HCT116 (cell line): Measurements from ENCODE around the gene IQCH. TPM values are rescaled to one million over a fixed set of nuclear protein-coding genes. Genes with fewer than 3 reads are reported as not detected.

ENCODE experiments used
- ATAC-seq: fragments of 200-7000 bp; cut with Tn5 transposase; 2 replicates; pipeline ENCODE4 v1.9.1; 2020; ENCODE audit warnings: mild to moderate bottlenecking, moderate library complexity
- BruUV-seq: library from RNA; stranded (reverse); fragments of 400-500 nt; replicated peaks from 2 replicates; lab custom pipeline; 2021; lab: Mats Ljungman, UMichigan
- CTCF ChIA-PET: fragments of 300-600 bp; sonication (Branson Sonifier 250); formaldehyde crosslinking; loops from one replicate; lab custom pipeline; 2021; ENCODE audit warnings: antibody characterized with exemption; lab: Charles Lee
- POLR2A ChIA-PET: fragments of 300-600, 350-600 bp; sonication (Branson Sonifier 250); formaldehyde crosslinking; loops from one replicate; lab custom pipeline; 2021; ENCODE audit warnings: antibody characterized with exemption; lab: Charles Lee
- RAD21 ChIA-PET, 2 experiments: fragments of 300-600 bp; sonication (Branson Sonifier 250); formaldehyde crosslinking; loops; one replicate each; lab custom pipeline; 2023; ENCODE audit warnings: low total read pairs in 2 of 2; ENCODE audit not compliant: uncharacterized antibody in 2 of 2, unreplicated experiment in 2 of 2, low non-redundant PET in 1 of 2; lab: Charles Lee
- DNase-seq: peaks from one replicate; pipeline ENCODE4 v3.0.0-alpha.2; 2010; ENCODE audit warnings: low read depth, low spot score
- H2AFZ ChIP-seq: fragments of 200-600 bp; shearing (Covaris generic), sonication (generic); 2 replicates; pipeline ENCODE4 v1.6.1; 2017; ENCODE audit warnings: low read depth, mixed run types, mixed read lengths, antibody characterized with exemption, low read length; ENCODE audit not compliant: poor library complexity, severe bottlenecking
- H3K27ac ChIP-seq: 2 replicates; pipeline ENCODE4 v1.5.1; 2012; ENCODE audit warnings: low read depth, low read length
- H3K27me3 ChIP-seq: fragments of 200-600 bp; sonication (generic); 2 replicates; pipeline ENCODE4 v1.6.1; 2016; ENCODE audit warnings: mixed run types, low read length, mixed read lengths; ENCODE audit not compliant: insufficient read depth
- H3K36me3 ChIP-seq, 2 experiments: fragments of 200-500 bp in 1 of 2; fragments of 200-600 bp in 1 of 2; sonication (Bioruptor generic) in 1 of 2; sonication (generic) in 1 of 2; 2 replicates each; pipeline versions ENCODE4 v1.5.1 to v1.6.1; 2014 to 2016; ENCODE audit warnings: low read length in 2 of 2, inconsistent platforms in 1 of 2, mixed read lengths in 1 of 2, mixed run types in 1 of 2; ENCODE audit not compliant: insufficient read depth in 2 of 2, control insufficient read depth in 1 of 2
- H3K4me1 ChIP-seq, 2 experiments: fragments of 200-600 bp in 1 of 2; sonication (generic) in 1 of 2; 2 replicates each; pipeline versions ENCODE4 v1.5.1 to v1.6.1; 2012 to 2017; ENCODE audit warnings: low read length in 2 of 2, inconsistent platforms in 1 of 2, mild to moderate bottlenecking in 1 of 2, mixed read lengths in 1 of 2, mixed run types in 1 of 2, moderate library complexity in 1 of 2; ENCODE audit not compliant: insufficient read depth in 2 of 2, control insufficient read depth in 1 of 2
- H3K4me2 ChIP-seq: fragments of 200-600 bp; sonication (generic); 2 replicates; pipeline ENCODE4 v1.6.1; 2017; ENCODE audit warnings: mixed run types, low read length, mixed read lengths
- H3K4me3 ChIP-seq, 2 experiments: fragments of 200-600 bp in 1 of 2; sonication (generic) in 1 of 2; replicated peaks in 1 of 2; 2 replicates each; pipeline ENCODE4 v1.5.1; 2011 to 2016; ENCODE audit warnings: low read length in 2 of 2, control low read depth in 1 of 2, low read depth in 1 of 2, mild to moderate bottlenecking in 1 of 2, mixed read lengths in 1 of 2, mixed run types in 1 of 2
- H3K79me2 ChIP-seq: fragments of 200-600 bp; sonication (generic); 2 replicates; pipeline ENCODE4 v1.6.1; 2017; ENCODE audit warnings: mild to moderate bottlenecking, mixed run types, low read length, moderate library complexity, mixed read lengths; ENCODE audit not compliant: insufficient read depth
- H3K9ac ChIP-seq: fragments of 200-600 bp; sonication (generic); 2 replicates; pipeline ENCODE4 v1.6.1; 2016; ENCODE audit warnings: low read length, mixed read lengths
- H3K9me2 ChIP-seq: fragments of 200-600 bp; sonication (generic), shearing (Covaris generic); 2 replicates; pipeline ENCODE4 v1.6.1; 2017; ENCODE audit warnings: mixed run types, mild to moderate bottlenecking, moderate library complexity; ENCODE audit not compliant: insufficient read depth
- H3K9me3 ChIP-seq, 2 experiments: fragments of 200-500 bp in 1 of 2; fragments of 200-600 bp in 1 of 2; sonication (Bioruptor generic) in 1 of 2; sonication (generic) in 1 of 2; 2 replicates each; pipeline ENCODE4 v1.6.1; 2014 to 2017; ENCODE audit warnings: low read length in 2 of 2, mixed read lengths in 2 of 2, inconsistent platforms in 1 of 2, low read depth in 1 of 2, mild to moderate bottlenecking in 1 of 2, mixed run types in 1 of 2, moderate library complexity in 1 of 2; ENCODE audit not compliant: control insufficient read depth in 1 of 2, insufficient read depth in 1 of 2
- H4K20me1 ChIP-seq: fragments of 200-600 bp; sonication (generic), shearing (Covaris generic); 2 replicates; pipeline ENCODE4 v1.6.1; 2017; ENCODE audit warnings: mixed run types, mild to moderate bottlenecking, moderate library complexity; ENCODE audit not compliant: insufficient read depth
- CEBPB ChIP-seq: IDR thresholded peaks from 2 replicates; pipeline ENCODE4 v1.6.1; 2012; ENCODE audit warnings: low read depth
- EGR1 ChIP-seq: IDR thresholded peaks from 2 replicates; pipeline ENCODE4 v1.6.1; 2012; ENCODE audit warnings: low read depth
- EZH2phosphoT487 ChIP-seq: fragments of 200-600 bp; IDR thresholded peaks from 2 replicates; pipeline ENCODE4 v1.6.1; 2018; ENCODE audit warnings: antibody characterized with exemption, borderline replicate concordance
- FOSL1 ChIP-seq: IDR thresholded peaks from 2 replicates; pipeline ENCODE4 v1.6.1; 2012; ENCODE audit warnings: low read depth
- JUND ChIP-seq: IDR thresholded peaks from 2 replicates; pipeline ENCODE4 v1.6.1; 2012
- MAX ChIP-seq: IDR thresholded peaks from 2 replicates; pipeline ENCODE4 v1.6.1; 2012
- POLR2AphosphoS5 ChIP-seq: IDR thresholded peaks from 2 replicates; pipeline ENCODE4 v1.6.1; 2011; ENCODE audit warnings: mild to moderate bottlenecking, low read depth, low read length, moderate library complexity
- REST ChIP-seq: IDR thresholded peaks from 2 replicates; pipeline ENCODE4 v1.6.1; 2012; ENCODE audit warnings: low read depth
- YY1 ChIP-seq: IDR thresholded peaks from 2 replicates; pipeline ENCODE4 v1.6.1; 2011; ENCODE audit warnings: low read length, low read depth, moderate library complexity, mild to moderate bottlenecking; ENCODE audit not compliant: insufficient replicate concordance; ENCODE audit errors: extremely low read depth
- ZNF274 ChIP-seq: fragments of 200-500 bp; sonication (Bioruptor generic); IDR thresholded peaks from 2 replicates; pipeline ENCODE4 v1.6.1; 2014; ENCODE audit warnings: mild to moderate bottlenecking, low read depth, low read length, inconsistent platforms
- intact Hi-C: fragments of 100-400 bp; cut with micrococcal nuclease; formaldehyde crosslinking; loops from 2 replicates; pipeline ENCODE4 v1.10.0; 2022
- total RNA-seq: library from RNA; stranded (reverse); gene quantifications from one replicate; pipeline ENCODE4 v1.2.1, GENCODE V29; 2021; ENCODE audit not compliant: unreplicated experiment

IQCH gene
- total RNA-seq, 1 experiment from 2014 or later = 4.6 TPM

GRCh38 chr15:67358812-67359211 lies 104.2 kb downstream of the IQCH start:
- H3K79me2 ChIP-seq = no peaks in the 10 kb centered on the region
- ChIA-PET POLR2A (no interaction called here), RAD21 (no interaction called here), CTCF (no interaction called here)
- H3K9me2 ChIP-seq = no peaks in the 10 kb centered on the region
- no peak for ATAC-seq
- no peak overlapping the region for H3K4me2 ChIP-seq
- intact Hi-C loops = no loop called here
- TF ChIP-seq EZH2phosphoT487 (no peak), ZNF274 (no peak), POLR2AphosphoS5 (no peak), MAX (no peak), JUND (no peak), EGR1 (no peak), CEBPB (no peak), FOSL1 (no peak), YY1 (no peak), REST (no peak)
- no peak for DNase-seq
- no TSS peak for BruUV-seq
- no peaks in the 10 kb centered on the region for H3K4me1 ChIP-seq
- no peak overlapping the region for H2AFZ ChIP-seq
- no peaks in the 10 kb centered on the region for H4K20me1 ChIP-seq
- H3K9ac ChIP-seq = no peak overlapping the region
- no peak overlapping the region for H3K27ac ChIP-seq
- no peak overlapping the region for H3K4me3 ChIP-seq
- H3K36me3 ChIP-seq = no peaks in the 10 kb centered on the region
- no peaks in the 10 kb centered on the region for H3K27me3 ChIP-seq
- H3K9me3 ChIP-seq = no peaks in the 10 kb centered on the region
